Ecto neural progenitor cell (in vitro differentiated cells): Measurements from ENCODE around the gene NTN1.

Experiments
- DNase-seq: peaks from one replicate; pipeline ENCODE4 v3.0.0-alpha.2; 2018; ENCODE audit warnings: low spot score

The NTN1 gene

GRCh38 chr17:9273428-9274391, 252.4 kb downstream of the NTN1 start:
- no peak for DNase-seq

GRCh38 chr17:9274973-9275372, 253.7 kb downstream of the NTN1 start:
- no peak for DNase-seq

- DNase-seq: peak; percentile 31
These were observed 258.6 kb downstream of the NTN1 start for GRCh38 chr17:9279893-9280292.

- no peak for DNase-seq
These were observed 262.6 kb downstream of the NTN1 start for GRCh38 chr17:9283909-9284308.

- DNase-seq: peak; percentile 12
These were observed 263.6 kb downstream of the NTN1 start for GRCh38 chr17:9284884-9285283.

GRCh38 chr17:9285602-9286427, 264.5 kb downstream of the NTN1 start:
- DNase-seq: no peak

GRCh38 chr17:9286434-9286833, 265.1 kb downstream of the NTN1 start:
- DNase-seq: no peak

GRCh38 chr17:9287306-9287705, 266.0 kb downstream of the NTN1 start:
- DNase-seq: peak; percentile 16

GRCh38 chr17:9290226-9290613, 268.9 kb downstream of the NTN1 start:
- peak; percentile 34 for DNase-seq

- DNase-seq: peak; percentile 69
These were observed 270.7 kb downstream of the NTN1 start for GRCh38 chr17:9291912-9292560.

GRCh38 chr17:9292561-9292941, 271.2 kb downstream of the NTN1 start:
- no peak for DNase-seq
